Esophagus mucosa (tissue), 1 donor: ENCODE results near the gene BDKRB1. TPM values are rescaled to one million over a fixed set of nuclear protein-coding genes. Genes with fewer than 3 reads are reported as not detected.

Experiments
- ATAC-seq: fragments of 200-7000 bp; cut with Tn5 transposase; one replicate; pipeline ENCODE4 v1.9.1; 2020
- total RNA-seq: library from RNA; stranded (reverse); gene quantifications from one replicate; pipeline ENCODE4 v1.2.4, GENCODE V29; 2023
- donor health status: DM: yes; HTN: yes; CAD: no.

Gene BDKRB1
- total RNA-seq, 1 donor from 2014 or later, result 6.1 TPM

DNA sequence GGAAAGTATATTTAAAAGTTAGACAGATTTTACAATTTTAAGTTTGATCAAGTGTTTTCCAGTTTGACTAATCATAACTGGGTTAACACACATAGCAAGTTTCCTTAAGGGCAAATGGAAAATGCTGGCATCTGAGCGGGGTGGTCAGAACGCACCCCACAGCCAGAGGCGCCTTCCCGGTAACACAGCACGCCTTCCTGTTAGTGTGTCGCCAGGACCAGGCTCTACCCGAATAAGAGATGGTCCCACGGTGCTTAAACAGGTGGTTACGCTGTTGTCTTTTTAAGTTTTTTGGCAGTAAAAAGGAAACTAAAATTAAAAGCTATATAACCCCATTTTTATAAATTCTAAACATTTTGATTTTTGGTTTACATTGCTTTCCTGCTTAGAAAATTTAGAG is 28.0 kb downstream of the BDKRB1 start:
- ATAC-seq, result no peak

DNA sequence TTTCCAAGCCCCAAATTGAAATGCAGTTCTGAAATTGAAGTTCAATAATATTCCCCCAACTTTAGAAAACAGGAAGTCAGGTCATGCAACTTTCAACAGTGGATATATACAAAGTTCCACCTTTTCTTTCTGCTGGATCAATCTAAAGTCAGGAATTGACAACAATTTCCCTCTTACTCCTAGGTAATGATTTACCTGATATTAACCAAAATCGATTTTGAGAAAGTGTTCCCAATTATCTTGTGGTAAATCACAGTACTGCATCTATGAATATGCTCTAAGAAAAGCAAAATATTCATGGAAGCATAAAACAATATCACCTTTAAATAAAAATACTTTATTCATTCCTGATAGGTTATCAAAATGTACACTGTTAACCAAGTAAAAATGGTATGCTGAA is 28.4 kb downstream of the BDKRB1 start:
- no peak for ATAC-seq

DNA sequence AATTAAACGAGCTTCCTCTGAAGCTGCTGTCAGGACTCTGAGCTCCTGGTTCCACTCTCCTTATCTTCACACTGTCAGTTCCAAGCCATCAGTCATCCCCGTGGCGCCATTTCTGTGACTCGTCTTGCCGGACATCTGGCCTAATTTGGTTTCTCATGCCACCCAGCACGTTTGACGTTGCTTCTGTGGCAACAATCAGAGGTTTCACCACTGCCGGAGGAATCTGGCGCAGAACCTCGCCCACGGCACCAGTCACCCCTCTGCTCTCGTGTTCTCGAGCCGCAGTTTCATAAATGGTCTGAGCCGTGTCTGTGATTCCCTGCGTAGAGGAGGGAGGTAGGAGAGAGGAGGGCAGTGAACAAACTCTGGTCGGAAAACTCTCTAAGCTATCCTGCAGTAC is 29.7 kb downstream of the BDKRB1 start:
- no peak for ATAC-seq

DNA sequence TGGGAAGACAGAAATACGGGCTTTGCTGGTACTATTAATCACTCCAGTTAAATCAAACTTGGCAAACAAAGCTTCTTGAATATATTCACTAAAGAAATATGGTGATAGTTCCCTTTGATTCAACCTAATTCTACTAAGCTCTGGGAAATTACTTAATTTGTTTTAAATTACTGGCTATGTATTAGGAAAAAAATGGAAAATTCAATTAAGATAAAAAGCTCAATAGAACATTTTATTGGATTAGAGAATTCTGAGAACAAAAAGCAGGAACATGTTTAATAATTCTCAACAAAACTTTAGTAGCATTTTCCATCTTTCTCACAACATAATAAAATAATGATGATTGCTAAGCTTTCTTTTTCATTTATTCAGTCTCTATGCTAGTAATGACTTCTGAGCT is 30.2 kb downstream of the BDKRB1 start:
- ATAC-seq, result no peak

DNA sequence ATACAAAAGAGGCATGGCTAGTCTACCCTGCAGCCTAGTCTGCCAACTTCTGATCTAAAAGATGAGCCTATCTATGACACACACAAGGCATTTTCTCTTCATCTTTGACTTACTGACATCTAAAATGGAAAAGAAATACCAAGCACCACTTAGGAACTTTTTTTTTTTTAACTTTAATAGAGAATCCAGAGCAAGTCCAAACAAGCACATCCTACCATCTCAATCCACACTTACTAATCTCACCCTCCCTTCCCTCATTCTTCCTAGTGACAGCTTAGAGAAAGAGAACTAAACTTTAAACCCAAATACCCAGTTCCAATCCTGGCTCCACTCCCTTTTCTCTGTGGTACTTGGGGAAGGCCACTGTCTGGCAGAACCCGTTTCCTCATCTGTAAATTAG is 31.8 kb downstream of the BDKRB1 start:
- ATAC-seq, result no peak

DNA sequence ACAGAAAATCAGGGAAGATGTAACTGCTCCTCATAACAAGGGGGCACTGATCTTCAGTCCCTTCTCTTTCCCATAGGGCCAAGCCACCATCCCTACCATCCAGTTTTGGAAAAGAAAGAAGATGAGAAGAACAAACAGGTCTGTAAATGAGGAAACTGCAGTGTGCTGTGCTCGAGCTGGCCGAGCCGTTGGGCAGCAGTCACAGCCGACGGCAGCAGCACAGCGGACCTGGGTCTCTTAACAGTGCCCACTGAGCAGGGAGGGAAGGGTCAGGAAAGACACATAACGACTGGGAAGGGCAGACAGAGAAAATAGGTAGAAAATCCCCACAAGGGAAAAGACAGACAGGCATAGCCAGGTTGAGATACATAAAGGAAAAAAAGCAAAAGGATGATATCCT is 38.2 kb downstream of the BDKRB1 start:
- ATAC-seq, result no peak

DNA sequence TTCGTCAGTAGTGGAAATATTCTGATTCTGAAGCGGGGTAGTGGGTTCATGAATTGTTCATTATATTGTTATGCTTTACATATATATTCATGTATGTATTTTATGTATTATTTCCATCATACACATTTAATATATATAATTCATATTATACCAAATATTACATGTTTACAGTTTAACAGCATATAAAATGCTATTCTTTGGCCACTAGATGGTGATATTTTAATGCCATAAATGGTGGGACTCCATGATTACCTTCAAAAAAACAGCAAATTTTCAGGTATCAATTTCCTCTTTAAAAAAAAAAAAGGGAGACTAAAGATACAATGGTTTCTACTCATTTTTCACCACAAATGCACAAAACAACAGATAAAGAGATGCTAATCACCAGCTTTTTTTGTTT is 41.0 kb downstream of the BDKRB1 start:
- ATAC-seq, result no peak

DNA sequence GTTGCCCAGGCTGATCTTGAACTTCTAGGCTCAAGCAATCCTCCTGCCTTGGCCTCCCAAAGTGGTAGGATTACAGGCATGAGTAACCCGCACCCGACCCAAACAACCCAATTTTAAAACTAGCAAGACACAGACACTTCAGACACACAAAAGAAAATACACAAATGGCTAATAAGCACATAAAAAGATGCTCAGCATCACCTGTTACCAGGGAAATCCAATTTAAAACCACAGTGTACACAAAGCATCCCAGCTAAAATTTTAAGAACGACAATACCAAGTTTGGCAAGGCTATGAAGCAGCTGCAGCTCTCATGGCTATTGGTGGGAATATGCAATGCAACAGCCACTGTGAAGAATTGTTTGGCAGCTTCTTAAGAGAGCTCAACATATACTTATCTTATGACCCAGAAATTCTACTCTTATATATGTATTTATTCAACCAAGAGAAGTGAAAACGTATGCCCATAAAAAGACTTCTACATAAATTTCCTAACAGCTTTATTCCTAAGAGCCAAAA is 42.0 kb downstream of the BDKRB1 start:
- ATAC-seq, result no peak

DNA sequence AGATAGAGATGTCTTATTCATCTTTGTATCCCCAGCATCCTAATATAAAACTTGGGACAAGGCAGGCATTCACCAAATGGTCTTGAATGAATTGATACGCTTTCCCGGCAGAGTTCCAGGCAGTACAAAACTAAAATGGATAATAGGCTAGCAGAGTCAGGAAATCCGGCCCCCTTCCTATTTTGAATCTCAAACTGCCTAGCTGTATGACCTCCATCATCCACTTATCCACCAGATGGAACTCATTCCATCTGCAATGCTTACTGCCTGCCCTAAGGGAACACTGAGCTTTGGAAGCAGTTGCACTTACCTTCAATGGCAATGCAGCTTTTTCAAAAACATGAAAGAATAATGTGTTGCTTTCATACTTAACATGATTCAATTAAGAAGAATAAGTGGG is 43.4 kb downstream of the BDKRB1 start:
- no peak for ATAC-seq

DNA sequence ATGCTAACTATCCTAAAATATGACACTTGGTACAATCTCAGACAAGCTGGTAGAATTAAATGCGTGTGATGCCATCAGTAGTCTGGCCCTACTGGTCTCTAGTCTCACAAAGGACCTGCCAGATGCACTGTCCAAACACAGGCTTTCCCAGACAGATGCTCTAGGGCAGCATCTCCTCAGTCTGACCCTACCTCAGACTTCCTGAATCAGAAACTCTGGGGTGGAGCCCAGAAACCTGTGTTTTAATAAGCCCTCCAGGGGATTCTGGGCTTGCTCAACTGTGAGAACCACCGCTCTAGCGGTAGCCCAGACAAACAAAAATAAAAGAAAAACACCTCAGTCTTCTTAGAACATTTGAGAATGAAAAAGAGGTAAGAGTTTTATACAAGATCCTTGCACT is 48.0 kb downstream of the BDKRB1 start:
- ATAC-seq, result no peak

DNA sequence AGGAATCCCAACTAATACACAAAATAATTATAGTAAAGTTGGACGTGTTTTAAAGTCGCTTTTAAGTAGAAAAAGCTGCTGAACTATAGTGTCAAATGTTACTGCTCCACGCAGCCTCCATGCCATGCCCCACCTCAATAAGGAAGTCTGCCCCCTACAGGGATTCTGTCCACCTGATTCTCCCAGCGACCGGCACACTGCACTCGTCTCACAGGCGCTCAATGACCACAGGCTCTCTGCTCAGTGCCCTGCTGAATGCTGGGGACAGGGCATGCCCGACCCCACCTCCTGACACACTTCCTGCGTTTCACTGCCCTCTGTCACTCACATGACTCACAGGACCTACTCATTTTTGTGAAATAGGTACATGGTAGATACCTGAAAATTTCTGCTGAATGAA is 48.9 kb downstream of the BDKRB1 start:
- ATAC-seq, result no peak

DNA sequence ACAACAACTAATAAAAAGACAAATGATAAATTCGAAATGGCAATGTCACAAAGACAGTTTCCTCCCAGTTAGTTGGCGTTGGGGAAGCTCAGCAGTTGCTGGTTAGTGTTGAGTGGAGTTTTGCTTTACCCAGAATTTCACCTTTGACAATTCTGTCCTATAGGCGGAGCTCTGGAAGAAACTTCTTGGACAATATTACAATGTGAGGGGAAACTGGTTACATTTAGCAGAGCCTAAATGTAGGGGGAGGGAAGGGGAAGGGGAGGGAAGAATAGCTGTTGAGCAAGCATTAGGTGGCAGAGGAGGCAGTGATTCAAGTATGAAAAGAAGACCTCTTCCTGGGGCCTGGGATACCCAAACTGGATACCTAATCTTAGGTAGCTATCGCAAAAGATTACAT is 51.4 kb downstream of the BDKRB1 start:
- ATAC-seq, result no peak

DNA sequence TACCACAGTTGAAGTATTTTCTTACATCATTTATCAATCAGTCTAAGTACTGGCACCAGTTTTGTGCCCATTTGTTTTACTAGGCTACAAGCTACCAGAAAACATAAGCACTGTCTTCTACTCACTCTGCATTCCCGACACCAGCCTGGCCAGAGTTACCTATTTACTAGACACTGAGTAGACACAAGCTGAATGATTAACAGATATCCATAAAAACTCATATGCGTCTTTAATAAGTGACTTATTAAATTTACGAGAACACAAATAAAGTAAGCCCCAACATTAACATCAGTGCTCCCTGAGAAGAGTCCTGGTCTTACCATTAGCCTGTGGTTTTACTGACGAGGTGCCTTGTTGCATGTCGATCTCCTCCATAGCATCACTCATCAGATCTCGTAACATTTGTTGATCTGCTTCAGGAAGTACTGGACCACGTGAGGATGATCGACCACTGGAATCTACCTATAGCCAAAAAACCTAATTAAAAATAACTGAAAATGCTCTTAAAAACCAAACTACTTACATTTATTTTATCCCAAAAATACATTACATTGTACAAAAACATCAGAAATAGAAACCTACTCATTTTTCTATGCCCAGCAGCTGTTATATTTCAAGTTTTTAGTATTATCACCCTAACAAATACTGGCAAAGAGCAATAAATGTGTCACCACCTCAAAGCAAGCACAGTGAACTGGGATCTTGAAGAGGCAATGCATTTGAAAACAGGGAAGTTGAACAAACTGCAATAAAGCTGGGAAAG is 53.3 kb downstream of the BDKRB1 start:
- ATAC-seq, result no peak

DNA sequence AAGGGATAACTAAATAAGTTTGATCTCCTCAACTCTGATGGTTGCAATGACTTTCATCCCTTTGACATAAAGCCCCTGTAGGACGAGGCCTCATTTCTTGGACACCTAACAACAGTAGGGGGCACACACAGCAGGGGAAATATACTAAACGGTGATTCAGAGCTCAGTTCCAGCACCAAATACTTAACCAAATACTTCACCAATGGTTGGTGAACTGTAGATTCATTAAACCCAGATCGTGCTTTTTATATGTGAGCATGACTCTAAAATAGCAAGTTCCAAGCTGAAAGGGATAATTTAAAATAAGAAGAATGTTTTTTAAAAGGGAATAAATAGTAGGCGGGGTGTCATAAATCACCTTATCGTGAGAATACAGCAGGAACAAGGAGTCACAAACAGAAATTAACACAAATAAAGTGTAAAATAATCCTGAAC is 53.9 kb downstream of the BDKRB1 start:
- ATAC-seq, result no peak

DNA sequence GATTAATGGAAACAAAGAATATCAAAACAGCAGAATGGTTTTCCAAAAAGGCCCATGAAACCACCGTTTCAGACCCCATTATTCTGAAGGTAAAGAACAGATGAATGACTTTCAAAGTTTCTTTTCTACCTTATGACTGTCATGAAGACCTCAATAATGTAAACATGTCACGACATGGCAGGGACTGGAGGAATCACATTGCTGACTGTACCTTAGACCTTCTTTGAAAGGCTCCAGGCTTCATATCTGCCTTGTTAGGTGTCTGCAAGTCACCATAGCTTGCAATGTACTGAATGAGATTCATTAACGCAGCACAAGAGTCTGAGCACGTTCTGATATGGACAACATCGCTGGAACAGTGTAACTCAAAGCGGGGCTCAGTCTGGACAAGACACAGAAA is 54.9 kb downstream of the BDKRB1 start:
- no peak for ATAC-seq

Other genes with a start within 250 kb of the BDKRB1 start
- gene C14orf132, start 216.8 kb upstream of the BDKRB1 start, total RNA-seq, result 3.7 TPM
- gene BDKRB2, start 51.4 kb upstream of the BDKRB1 start, total RNA-seq, result 22.1 TPM
- 13.8 TPM for gene ATG2B, start 107.1 kb downstream of the BDKRB1 start, total RNA-seq
- gene GSKIP, start 107.3 kb downstream of the BDKRB1 start, total RNA-seq, result 41.8 TPM
- gene AK7, start 135.9 kb downstream of the BDKRB1 start, total RNA-seq, result 2.7 TPM
- 88.5 TPM for gene PAPOLA, start 246.2 kb downstream of the BDKRB1 start, total RNA-seq